ENCODE results near the gene RCL1. TPM values are rescaled to one million over a fixed set of nuclear protein-coding genes. Genes with fewer than 3 reads are reported as not detected.

RCL1 gene
- total and polyA plus RNA-seq, 2 of the 13 experiments (the other 11 are each of a cell fraction or from before 2014, with no cell fraction given) = 22.3 to 31.6 TPM

- no peak for TF ChIP-seq DRAP1 (CRISPR knock-in tag; IDR thresholded peaks at IDR 0.05)
- no peak for TF ChIP-seq ZNF143 (CRISPR knock-in tag; IDR thresholded peaks at IDR 0.05)
- TF ChIP-seq RARA (CRISPR knock-in tag; IDR thresholded peaks at IDR 0.05) = no peak
- no peak for TF ChIP-seq NR3C1 (CRISPR knock-in tag; IDR thresholded peaks at IDR 0.05)
- no peak for TF ChIP-seq ZBTB33 (CRISPR knock-in tag; IDR thresholded peaks at IDR 0.05)
- TF ChIP-seq ZNF562 (CRISPR knock-in tag; IDR thresholded peaks at IDR 0.05; ENCODE audit: borderline replicate concordance) = no peak
- no peak for TF ChIP-seq EED (CRISPR knock-in tag; IDR thresholded peaks at IDR 0.05)
- TF ChIP-seq KDM5A (IDR thresholded peaks at IDR 0.05; ENCODE audit: borderline replicate concordance, low read length) = no peak
- Histone ChIP-seq H3K9ac (ENCODE audit: insufficient read depth, low read depth, low read length) (no peak overlapping the region), H3K79me2 (ENCODE audit: insufficient read depth, low read length) (no peaks in the 10 kb centered on the region), H2AFZ (ENCODE audit: low read length) (no peak overlapping the region), H3K9me3 (ENCODE audit: low read length) (no peaks in the 10 kb centered on the region), H3K27me3 (ENCODE audit: control insufficient read depth in 1 of 2, insufficient read depth in 2 of 2, low read length in 2 of 2) (no peaks in the 10 kb centered on the region; a peak in 1 of 5 replicates), H3K4me2 (ENCODE audit: low read depth, low read length) (no peak overlapping the region), H3K4me3 (replicated peaks in 1 of 3; ENCODE audit: insufficient read depth in 1 of 3, low read depth in 2 of 3, low read length in 3 of 3) (no peak overlapping the region), H3K36me3 (replicated peaks in 1 of 2; ENCODE audit: control insufficient read depth in 1 of 2, insufficient read depth in 2 of 2, low read length in 2 of 2) (no peaks in the 10 kb centered on the region), H4K20me1 (ENCODE audit: insufficient read depth, low read length) (no peaks in the 10 kb centered on the region), H3K27ac (ENCODE audit: extremely low read length, insufficient read depth, low read length) (no peak overlapping the region), H3K4me1 (ENCODE audit: insufficient read depth, low read length) (peaks cover 7% of the 10 kb centered on the region; the same call in 1 of the 2 replicates)
- DNase-seq (ENCODE audit: low spot score) = no peak
- no peak for FAIRE-seq
- CTCF ChIA-PET (ENCODE audit: low intra/inter-chr PET ratio, low total read pairs) = no interaction called here
- intact Hi-C loops (cut with micrococcal nuclease; ENCODE audit: unreplicated experiment) (no loop called here), in situ Hi-C loops (cut with HindIII; ENCODE audit: extremely low pct_ligation_motif_present, low pct_unique_long_range_greater_than_20kb) (no loop called here)
- WGBS (ENCODE audit: low lambda C conversion rate) = 38% methylated on average over 1 of the region's 1 CpG
- no TSS peak for BruUV-seq (replicated peaks)
- POLR2A ChIA-PET = no interaction called here
- no peak for ATAC-seq
These were observed 12.1 kb upstream of the RCL1 start for GRCh38 chr9:4780651-4781050.

Measured in HepG2 (cell line).